ENCODE data around the gene PRICKLE4.
"Not testable (repeated sequence)": the region's sequence is repeated elsewhere in the genome, so short reads cannot be mapped to it uniquely, and the experiment has no call there.

The PRICKLE4 gene

DNA sequence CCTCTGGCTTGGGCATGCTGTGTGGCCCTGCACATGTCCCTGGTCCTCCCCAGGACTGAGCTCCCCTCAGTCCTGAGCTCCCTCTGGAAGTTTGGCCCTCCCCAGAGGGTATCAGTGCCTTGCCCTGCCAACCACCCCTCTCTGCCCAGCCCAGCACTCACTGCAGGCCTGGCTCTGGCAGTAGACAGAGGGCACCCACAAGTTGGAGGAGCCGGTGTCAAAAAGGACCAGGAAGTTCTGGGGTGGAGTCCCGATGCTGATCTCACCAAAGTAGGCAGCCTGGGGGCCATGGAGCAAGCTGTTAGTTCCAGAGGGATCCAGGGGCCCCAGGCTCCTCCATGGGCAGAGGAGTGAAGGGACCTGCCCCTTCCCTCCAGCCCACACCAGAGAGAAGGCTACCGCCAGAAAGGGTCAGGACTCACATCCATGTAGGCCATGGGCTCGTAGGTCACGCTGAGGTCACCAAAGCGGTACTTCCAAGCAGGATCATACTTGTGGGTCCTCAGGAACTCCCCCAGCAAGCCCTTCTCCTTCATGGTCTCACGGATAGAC, 36.3 kb upstream of the PRICKLE4 start:
- DNase-seq (ENCODE audit: low read depth in 2 of 2), result no peak

DNA sequence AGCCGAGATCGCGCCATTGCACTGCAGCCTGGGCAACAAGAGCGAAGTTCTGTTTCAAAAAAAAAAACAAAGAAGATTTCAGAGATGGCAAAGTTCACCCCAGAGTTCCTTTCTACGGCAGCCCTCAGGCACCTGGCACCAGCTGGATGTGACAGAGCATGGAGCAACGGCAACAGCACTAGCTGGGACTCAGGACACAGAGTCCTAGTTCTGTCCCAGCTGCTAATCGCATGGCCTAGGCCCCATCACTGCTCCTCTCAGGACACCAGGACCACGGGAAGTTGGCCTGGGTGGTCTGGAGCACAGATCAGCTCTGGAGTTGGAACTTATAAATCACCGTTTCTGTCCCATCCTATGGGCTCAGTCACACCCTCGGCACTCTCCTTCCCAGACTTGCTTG, 34.5 kb upstream of the PRICKLE4 start:
- DNase-seq (ENCODE audit: low read depth in 2 of 2), result no peak

DNA sequence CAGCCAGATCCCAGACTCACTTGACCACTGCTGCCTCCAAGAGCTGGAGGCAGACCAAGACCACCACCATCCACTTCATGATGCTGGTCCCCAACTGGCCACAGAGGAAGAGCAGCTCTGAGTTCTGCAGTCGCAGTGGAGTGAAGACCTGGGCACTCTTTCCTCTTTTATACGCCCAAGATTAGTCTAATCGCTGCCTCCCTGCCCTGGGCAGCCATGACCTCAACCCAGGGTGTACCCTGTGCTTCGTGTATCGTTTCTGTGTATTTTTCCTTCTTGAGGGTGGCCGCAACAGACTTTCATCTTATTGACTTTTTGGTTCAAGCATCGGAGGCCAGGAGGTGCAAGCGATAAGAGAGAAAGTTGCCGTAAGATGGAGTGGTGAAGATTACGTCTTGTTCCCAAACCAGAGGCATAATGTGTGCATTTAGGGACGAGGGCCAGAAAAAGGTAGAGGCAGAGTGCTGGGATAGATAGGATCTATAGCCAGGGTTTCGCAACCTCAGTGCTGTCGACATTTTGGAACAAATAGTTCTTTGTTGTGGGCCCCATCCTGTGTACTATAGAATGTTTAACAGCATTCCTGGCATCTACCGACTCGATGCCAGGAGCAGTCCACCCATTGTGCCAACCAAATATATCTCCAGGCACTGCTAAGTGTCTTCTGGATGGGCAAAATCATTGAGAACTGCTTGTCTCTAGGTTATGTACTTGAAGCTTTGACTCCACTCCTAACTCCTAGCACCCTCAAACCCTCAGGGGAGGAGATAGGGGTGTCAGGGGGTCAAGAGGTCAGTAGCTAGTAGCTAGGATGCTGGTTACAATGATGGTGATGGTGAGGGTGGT, 33.1 kb upstream of the PRICKLE4 start, which contains the start of gene PGC:
PGC (minus strand) TSS at position 142 of the 846 bp plus-strand sequence; CDS start at position 79, 63 bp downstream.
- DNase-seq (ENCODE audit: low read depth in 2 of 2), result no peak

DNA sequence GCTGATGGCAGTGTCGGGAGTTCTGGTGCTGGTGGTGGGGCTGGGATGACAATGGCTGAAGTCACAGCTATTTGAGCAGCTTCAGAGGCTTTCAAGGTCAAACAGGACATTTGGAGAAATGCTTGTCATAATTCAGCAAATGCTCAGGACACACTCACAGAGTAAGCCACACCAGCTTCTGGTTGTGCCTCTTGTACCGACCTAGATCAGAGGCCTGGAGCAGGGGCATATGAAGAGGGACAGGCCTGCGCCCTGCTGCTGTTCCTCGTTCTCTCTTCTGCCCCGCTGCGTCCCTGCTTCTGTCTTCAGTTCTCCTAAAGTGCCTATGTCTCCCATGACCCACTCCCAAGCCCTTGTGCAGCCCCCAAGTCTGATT, 32.5 kb upstream of the PRICKLE4 start:
- DNase-seq (ENCODE audit: low read depth in 2 of 2), result no peak

DNA sequence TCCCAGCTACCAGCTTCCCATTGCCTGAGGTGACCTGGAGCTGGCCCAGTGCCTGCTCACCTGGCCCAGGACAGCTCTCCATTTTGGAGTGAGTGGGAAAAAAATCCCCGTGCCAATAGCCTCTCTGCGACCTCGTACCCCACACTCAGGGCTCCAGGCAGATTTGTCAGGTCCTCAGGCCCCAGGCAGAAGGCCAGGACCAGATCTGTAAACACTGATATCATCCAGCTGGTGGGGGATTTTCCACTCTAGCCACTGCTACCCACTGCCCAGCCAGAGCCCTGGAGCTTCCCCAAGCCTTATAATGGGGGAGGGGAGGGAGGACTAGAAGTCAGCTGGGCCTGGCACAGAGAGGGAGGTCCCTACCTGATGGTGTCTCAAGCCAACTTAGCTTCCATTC, 32.0 kb upstream of the PRICKLE4 start:
- no peak for DNase-seq (ENCODE audit: low read depth in 2 of 2)

DNA sequence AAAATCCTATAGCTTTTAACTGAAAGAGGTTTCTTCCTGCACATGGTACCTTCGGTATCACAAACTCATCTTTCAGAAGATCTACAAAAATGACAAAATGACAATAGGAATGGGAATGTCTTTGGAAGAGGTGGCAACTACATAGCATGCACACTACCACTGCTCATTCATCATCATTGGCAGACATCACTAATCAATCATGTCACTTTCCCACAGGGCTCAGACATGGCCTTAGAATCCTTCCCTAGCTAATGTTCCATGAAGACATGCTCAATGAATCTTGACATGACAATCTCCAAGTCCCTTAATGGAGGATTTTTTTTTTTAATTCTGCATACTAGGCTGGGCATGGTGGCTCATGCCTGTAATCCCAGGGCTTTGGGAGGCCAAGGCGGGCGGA, 30.2 kb upstream of the PRICKLE4 start:
- no peak for DNase-seq (ENCODE audit: low read depth in 2 of 2)

DNA sequence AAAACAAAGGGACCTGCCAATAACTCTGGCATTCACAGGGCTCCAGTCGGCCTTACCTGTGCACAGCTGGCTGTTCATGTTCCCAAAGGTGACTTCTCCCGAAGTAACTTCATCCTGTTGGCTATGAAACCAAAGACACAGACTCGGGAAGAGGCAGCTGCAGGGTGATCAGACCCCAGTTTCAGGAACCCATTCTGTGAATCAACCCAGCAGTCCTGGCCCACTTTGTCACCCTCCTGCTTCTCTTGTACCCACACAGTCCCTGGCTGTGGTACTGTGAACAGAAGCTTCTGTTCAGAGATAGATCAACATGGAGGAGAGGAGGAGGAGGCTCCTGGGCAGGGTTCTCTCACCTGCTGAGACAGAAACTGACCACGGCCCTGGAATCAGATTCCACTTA, 24.7 kb upstream of the PRICKLE4 start:
- no peak for DNase-seq (ENCODE audit: low read depth in 2 of 2)

DNA sequence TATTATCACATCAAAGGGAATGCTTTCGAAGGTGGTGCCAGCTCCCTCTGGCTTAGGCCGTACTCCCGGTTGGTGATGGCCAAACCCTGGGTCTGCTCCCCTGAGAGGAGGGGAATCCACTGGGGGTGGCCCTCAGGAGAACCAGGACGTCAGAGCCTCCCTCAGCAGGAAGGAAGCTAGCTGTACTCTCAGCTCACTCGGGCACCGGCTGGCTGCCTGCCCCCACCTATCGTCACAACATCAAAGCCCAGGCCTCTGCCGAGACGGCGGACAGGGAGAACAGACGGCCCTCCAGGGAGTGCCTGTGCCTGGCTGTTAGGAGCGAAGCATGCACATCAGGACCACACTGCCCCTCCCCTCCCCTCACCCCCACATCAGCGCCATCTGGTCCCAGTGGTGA, 24.2 kb upstream of the PRICKLE4 start:
- no peak for DNase-seq (ENCODE audit: low read depth in 2 of 2)

DNA sequence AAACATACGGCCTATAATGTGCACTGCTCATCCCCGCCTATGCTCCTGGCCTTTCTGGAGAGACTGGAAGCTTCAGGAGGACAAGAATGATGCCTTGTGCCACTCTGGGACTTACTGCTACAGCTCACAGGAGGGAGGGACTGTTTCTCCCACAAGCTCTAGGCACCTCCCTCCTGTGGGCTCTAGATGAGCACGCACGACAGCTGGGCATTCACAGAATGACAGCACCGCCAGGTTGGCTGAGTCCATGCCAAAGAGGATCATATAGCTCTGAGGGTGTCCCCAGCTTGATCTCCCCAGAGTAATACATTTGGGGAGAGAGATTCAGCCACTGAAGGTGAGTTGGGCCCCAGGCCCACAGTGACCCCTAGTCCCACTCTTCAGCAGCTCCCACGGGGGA, 23.3 kb upstream of the PRICKLE4 start:
- no peak for DNase-seq (ENCODE audit: low read depth in 2 of 2)

DNA sequence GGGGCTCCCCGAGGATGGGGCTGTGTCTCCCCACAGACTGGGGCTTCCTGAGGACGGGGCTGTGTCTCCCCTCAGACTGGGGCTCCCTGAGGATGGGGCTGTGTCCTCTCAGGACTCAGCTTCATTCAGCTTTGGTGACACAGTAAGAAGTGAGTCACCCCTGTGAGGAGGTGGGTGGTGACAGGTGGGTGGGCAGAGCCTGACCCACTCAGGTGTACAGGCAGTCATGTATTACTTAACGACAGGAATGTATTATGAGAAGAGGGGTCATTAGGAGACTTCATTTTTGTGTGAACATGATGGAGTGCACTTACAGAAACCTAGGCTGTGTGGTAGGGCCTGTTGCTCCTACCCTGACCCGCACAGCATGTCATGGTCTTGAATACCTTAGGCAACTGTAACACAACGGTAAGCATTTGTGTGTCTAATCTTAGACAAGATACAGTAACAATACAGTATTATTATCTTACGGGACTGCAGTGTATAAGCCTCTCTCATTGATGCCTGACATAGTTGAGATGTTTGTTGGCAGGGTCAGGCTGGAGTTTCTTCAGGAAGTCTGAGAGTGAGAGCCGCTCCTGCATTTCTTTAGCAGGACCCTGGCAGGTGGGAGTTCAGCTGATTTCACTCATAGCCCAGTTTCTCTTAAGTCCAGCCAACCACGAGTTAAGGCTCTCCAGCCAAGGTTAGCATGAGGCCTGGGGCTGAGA, 22.5 kb upstream of the PRICKLE4 start:
- no peak for DNase-seq (ENCODE audit: low read depth in 2 of 2)

DNA sequence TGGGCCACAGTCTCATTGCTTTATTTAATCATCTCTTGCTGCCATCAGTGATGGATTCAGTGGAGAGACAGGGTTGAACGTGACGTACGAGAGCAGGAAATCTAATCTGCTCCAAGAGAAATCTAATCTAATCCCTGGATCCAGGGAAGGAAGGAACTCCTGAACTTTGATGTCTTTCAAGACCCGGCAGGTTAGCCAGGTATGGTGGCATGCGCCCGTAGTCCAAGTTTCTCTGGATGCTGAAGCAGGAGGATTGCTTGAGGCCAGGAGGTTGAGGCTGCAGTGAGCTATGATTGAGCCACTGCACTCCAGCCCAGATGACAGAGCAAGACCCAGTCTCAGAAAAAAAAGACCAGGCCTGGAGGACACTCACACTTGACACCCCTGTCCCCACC, 21.9 kb upstream of the PRICKLE4 start:
- no peak for DNase-seq (ENCODE audit: low read depth in 2 of 2)

DNA sequence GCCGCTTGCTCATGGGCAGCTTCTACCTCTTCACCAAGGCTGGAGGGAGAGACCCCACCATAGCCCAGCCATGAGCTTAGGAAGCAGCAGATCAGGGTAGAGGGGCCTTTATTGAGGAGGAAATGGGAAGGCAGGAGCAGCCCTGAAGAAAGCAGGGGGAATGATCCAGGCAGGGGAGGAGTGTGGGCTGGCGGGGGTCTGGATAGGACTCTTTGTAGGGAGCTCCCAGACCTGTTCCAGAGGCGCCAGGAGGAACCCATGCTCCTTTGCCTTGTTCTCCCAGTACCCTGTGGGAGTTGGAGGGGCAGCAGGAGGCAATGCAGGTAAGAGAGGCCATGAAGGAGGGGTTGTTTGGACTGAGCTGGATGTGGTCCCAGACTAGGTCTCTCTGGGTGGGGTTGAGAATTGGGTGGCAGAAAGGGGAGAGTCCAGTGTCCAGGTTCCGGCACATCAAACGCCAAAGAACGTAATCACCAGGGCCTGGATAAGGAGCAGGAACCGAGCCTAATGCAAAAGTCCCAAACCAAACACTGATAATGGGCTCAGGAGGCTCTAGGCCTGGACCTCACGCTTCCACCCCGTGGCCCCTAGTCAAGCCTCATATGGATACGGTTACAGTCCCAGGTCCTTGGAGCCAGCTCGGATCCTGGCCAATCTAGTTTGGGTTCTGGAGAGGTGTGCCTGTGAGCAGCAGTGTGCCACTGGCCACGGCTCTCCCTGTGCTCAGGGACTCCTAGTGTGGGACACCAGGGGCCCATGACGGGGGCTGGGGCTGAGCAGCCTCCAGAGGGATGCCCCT, 21.3 kb upstream of the PRICKLE4 start:
- DNase-seq (ENCODE audit: low read depth in 2 of 2), result no peak

DNA sequence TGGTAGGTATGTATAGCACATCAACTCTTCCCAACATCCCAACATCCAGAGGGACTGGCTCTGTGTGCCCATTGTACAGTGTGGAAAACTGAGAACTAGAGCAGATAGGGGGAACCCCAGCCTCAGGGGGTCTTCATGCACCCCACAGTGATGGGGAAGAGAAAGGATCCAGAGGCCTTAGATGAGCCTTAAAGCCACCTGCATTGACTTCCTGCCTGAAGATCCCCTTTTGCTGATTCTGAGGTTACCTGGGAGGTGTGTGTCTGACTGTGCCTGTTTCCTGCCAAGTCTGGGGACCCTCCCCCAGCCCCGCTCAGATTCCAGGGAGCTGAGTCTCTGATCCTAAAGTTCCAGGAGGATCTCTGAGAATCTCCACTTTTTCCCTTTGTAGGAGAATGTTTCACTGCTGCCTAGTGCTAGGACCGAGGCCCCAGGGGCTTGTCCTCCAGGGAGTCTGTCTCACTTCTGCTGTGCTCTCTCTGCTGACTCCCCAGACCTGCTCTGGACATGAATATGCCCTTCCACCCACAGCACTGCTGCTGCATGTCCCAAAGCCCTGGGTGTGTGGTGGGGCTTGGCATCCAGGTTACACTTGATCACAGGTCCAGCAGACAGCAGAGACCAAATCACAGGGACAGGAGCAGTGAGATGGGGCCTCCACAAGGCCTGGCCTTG, 20.5 kb upstream of the PRICKLE4 start:
- no peak for DNase-seq (ENCODE audit: low read depth in 2 of 2)

DNA sequence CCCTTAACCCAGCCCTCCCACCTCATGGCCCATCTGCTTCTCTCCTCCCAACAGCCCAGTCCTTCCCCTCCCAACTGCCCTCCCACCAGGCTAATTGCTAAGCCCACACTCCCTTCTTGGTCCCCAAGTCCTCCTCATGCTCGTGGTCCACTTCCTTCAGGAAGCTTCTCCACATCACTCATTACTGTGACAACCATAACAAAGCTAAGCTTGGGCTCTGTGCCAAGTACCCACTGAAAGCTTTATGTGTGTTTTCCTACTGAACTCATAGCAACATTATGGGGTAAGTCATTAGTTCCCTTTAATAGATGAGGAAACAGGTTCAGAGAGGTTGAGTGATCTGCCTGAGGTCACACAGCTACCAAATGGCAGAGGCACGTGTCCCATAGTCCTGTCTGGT, 17.1 kb upstream of the PRICKLE4 start:
- DNase-seq (ENCODE audit: low read depth in 2 of 2), result no peak

DNA sequence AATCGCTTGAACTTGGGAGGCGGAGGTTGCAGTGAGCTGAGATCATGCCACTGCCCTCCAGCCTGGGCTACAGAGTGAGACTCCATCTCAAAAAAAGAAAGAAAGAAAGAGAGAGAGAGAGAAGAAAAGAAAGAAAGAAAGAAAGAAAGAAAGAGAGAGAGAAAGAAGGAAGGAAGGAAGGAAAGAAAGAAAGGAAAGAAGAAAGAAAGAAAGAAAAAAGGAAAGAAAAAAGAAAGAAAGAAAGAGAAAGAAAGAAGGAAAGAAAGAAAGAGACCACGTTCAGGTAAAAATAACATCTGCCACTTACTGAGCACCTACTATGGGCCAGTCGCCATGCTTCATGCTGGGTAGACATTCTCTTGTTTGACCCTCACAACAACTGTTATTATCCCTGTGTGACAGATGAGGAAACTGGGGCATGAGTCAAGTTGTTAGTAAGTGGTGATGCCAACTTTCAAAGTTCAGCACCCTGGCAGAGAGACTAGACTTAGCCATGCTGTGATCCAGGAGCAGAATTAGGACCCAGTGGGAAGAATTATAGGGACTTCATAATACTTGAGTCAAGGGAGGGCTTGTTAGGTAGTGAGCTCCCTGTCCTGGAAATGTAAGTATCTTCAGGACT, 14.4 kb upstream of the PRICKLE4 start:
- DNase-seq (ENCODE audit: low read depth in 2 of 2), result not testable (repeated sequence)

DNA sequence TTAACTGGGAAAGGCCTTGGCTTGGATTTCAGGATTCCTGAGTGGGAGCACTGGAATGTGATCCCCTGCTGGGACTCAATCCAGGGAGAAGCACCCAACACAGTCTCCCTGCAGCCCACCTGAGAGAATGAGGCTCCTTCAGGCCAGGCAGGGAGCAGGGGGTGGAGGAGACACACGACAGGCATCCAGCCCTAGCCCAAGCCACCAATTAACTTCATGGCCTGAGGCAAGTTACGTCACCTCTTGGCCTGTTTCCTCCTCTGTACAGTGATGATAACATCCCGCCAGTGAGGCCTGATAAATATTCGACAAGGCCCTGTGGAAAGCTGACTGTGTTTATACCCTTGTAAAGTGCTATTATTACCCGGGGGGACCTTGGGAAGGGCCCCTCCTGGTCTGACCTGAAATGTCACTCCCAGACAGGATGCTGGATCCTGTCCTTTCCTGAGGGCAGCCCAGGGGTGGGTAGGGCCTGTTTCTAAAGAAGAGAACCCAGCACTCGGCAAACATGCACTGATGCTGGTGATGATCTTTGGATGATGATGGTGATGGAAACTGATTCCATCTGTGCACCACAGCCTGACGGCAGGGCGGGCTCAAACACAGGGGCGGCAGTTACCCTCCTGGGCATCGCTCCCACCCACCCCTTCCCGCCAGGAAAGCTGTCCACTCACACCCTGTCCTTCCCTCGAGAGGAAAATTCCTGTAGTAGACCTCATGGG, 13.3 kb upstream of the PRICKLE4 start:
- no peak for DNase-seq (ENCODE audit: low read depth in 2 of 2)

DNA sequence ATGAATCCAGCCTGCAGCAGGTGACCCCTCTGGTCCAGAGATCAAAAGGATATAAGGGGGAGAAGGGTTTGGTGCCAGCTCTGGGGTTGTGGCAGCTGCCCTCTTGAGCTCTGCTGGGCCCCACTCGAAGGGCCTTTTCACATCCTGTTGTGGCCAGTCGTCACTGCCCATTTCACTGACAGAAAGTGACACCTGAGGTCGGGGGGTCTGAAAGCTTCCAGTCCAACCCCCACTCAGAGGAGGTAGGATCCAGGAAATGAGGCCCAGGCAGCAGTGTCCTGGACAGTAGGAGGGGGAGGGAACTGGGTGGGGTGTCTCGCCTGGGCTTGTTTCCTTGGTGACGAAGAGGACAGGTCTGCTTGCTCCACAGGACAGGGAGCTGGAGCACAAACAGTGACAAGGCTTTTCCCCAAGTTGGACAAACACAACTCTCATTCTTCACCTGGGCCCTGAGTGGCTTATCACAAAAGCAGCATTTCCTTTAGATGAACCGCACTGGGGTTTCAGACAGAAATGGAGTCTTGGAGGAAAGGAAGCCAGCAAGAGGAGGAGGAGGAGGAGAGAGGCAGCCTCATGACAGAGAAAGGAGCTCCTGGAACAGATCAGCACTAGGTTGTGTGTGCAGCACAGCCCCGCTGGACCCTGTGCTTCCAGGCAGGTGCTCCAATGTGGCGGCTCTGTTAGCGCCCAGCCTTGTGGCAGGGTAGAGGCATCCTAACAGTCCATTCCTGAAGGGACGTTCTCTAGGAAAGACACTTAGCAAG, 11.9 kb upstream of the PRICKLE4 start:
- DNase-seq (ENCODE audit: low read depth in 2 of 2), result no peak

DNA sequence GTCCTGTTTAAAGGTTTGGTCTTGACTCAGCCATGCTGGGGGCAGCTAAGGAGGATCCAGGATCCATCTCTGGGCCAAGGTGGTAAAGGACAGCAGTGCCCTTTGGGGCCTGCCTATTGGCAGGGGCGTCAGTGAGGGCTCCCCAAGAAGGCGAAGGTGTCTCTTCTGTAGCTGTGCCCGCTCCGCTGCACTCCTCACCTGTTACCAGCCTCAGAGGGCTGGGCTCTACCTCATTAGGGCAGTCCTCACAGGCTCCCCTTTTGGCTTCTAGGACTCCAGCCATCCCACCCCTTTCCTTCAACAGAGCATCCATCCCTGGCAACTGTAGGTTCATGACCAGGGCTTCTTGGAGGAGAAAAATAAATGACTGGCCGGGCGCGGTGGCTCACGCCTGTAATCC, 11.2 kb upstream of the PRICKLE4 start:
- no peak for DNase-seq (ENCODE audit: low read depth in 2 of 2)

DNA sequence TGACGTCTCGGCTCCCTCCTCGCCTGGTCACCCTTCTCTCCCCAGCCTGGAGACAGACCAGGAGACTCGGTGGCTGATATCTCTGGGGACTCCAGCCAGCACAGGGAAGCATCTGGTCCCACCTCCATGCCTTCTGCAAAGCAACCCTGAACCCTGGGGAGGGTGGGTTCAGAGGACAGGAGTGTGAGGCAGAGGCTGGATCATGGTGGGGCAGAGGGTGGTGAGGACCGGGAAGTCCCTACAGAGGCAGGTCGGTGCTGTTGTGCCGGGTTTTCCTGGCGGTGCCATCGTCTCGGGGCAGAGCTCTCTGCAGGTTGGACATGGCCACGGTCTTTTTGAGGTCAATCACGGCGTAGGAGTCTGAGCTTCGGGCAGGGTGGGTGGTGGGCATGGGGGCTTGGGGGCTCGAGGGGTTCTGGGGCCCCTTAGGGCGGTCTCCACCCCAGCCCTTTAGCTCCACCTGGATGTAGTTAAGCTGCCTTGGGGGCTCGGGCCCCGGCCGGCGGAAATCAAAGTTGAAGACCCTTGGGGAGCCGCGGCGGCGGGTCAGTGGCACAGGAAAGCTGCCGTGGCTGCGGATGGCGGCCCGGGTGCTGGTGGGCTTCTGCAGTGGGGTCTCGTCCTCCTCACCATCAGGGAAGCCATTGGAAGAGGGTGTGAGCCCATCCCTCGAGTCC, 10.1 kb upstream of the PRICKLE4 start:
- DNase-seq (ENCODE audit: low read depth in 2 of 2), result no peak

All from stimulated activated CD4-positive, alpha-beta T cell treated with anti-CD3 and anti-CD28 coated beads, Interleukin-4, amount 100 ng/mL, for 48 hours (primary cell).